A549 (cell line): Measurements from ENCODE around the gene CLPX. TPM values are rescaled to one million over a fixed set of nuclear protein-coding genes. Genes with fewer than 3 reads are reported as not detected.

Experiments used
- ATAC-seq, 2 experiments: fragments of 200-7000 bp in 1 of 2; fragments of >200 bp in 1 of 2; cut with Nextera tagmentation in 1 of 2; cut with Tn5 transposase in 1 of 2; 3 replicates each; pipeline versions ENCODE4 v1.8.0 to v1.9.1; 2018 to 2020; ENCODE audit warnings: mild to moderate bottlenecking in 1 of 2, moderate library complexity in 1 of 2
- CTCF ChIA-PET: fragments of 300-600 bp; sonication (Branson Sonifier 250); formaldehyde crosslinking; extraction: SDS; loops from one replicate; lab custom pipeline; 2021; ENCODE audit warnings: antibody characterized with exemption, inconsistent platforms; lab: Yijun Ruan, JAX
- POLR2A ChIA-PET: fragments of 350-600 bp; formaldehyde crosslinking; extraction: SDS; loops from one replicate; lab custom pipeline; 2021; ENCODE audit warnings: antibody characterized with exemption, inconsistent platforms; lab: Yijun Ruan, JAX
- DNase-seq, 2 experiments: peaks; one replicate each; pipeline versions ENCODE4 v3.0.0 to v3.0.0-alpha.2; 2011 to 2016; ENCODE audit warnings: low read depth in 1 of 2, low spot score in 1 of 2
- FAIRE-seq: peaks from 2 replicates; lab custom pipeline; 2011; peaks lifted over from hg19 to GRCh38; lab: Jason Lieb, UNC
- H3K27ac ChIP-seq, 2 experiments: fragments of >200 bp; sonication (Bioruptor Twin); formaldehyde crosslinking; 3 replicates each; pipeline ENCODE4 v1.5.1; 2016 to 2017
- H3K4me1 ChIP-seq: fragments of >200 bp; sonication (Bioruptor Twin); formaldehyde crosslinking; 3 replicates; pipeline ENCODE4 v1.6.1; 2016
- H3K4me2 ChIP-seq: fragments of >200 bp; sonication (Bioruptor Twin); formaldehyde crosslinking; 3 replicates; pipeline ENCODE4 v1.6.1; 2016
- H3K4me3 ChIP-seq: fragments of >200 bp; sonication (Bioruptor Twin); formaldehyde crosslinking; 3 replicates; pipeline ENCODE4 v1.5.1; 2016
- H3K9me3 ChIP-seq: fragments of >200 bp; sonication (Bioruptor Twin); formaldehyde crosslinking; 3 replicates; pipeline ENCODE4 v1.6.1; 2016
- BCL3 ChIP-seq: fragments of >200 bp; sonication (Bioruptor Twin); formaldehyde crosslinking; IDR thresholded peaks from 3 replicates; pipeline ENCODE4 v1.6.1; 2016
- BHLHE40 ChIP-seq: IDR thresholded peaks from 2 replicates; pipeline ENCODE4 v1.6.1; 2012; ENCODE audit warnings: low read depth, low read length, inconsistent platforms
- CEBPB ChIP-seq, 2 experiments: fragments of >200 bp in 1 of 2; sonication (Bioruptor Twin) in 1 of 2; formaldehyde crosslinking in 1 of 2; IDR thresholded peaks; 2 replicates each; pipeline ENCODE4 v1.6.1; 2012 to 2016
- CHD2 ChIP-seq: fragments of 150-350 bp; IDR thresholded peaks from 2 replicates; pipeline ENCODE4 v1.6.1; 2014; ENCODE audit warnings: low read length; ENCODE audit not compliant: partially characterized antibody
- CHD4 ChIP-seq: fragments of 200-600 bp; sonication (generic); IDR thresholded peaks from 2 replicates; pipeline ENCODE4 v1.6.1; 2016; ENCODE audit warnings: antibody characterized with exemption, mild to moderate bottlenecking, borderline replicate concordance
- E2F6 ChIP-seq: IDR thresholded peaks from 2 replicates; pipeline ENCODE4 v1.6.1; 2012; ENCODE audit warnings: low read depth, borderline replicate concordance
- EHF ChIP-seq: fragments of 250-450 bp; sonication (Bioruptor Pico); IDR thresholded peaks from 2 replicates; pipeline ENCODE4 v1.5.0; 2020; ENCODE audit warnings: mild to moderate bottlenecking
- FOSB ChIP-seq: fragments of 250-450 bp; sonication (Bioruptor Pico); IDR thresholded peaks from 2 replicates; pipeline ENCODE4 v1.5.0; 2020; ENCODE audit warnings: mild to moderate bottlenecking, moderate library complexity
- FOXS1 ChIP-seq: fragments of 250-450 bp; sonication (Bioruptor Pico); IDR thresholded peaks from 2 replicates; pipeline ENCODE4 v1.5.0; 2020; ENCODE audit warnings: mild to moderate bottlenecking, moderate library complexity
- GATA3 ChIP-seq: IDR thresholded peaks from 2 replicates; pipeline ENCODE4 v1.6.1; 2012; ENCODE audit warnings: borderline replicate concordance
- HDAC2 ChIP-seq: fragments of 200-600 bp; sonication (generic); IDR thresholded peaks from 2 replicates; pipeline ENCODE4 v1.6.1; 2016
- HES2 ChIP-seq: fragments of >200 bp; sonication (Bioruptor Twin); formaldehyde crosslinking; IDR thresholded peaks from 2 replicates; pipeline ENCODE4 v1.6.1; 2016
- HEYL ChIP-seq: fragments of 250-450 bp; sonication (Bioruptor Pico); IDR thresholded peaks from 2 replicates; pipeline ENCODE4 v1.8.0; 2021; ENCODE audit warnings: mild to moderate bottlenecking, moderate library complexity
- HMGXB4 ChIP-seq: fragments of 250-450 bp; sonication (Bioruptor Pico); IDR thresholded peaks from 2 replicates; pipeline ENCODE4 v1.5.0; 2021; ENCODE audit warnings: mild to moderate bottlenecking, moderate library complexity, borderline replicate concordance
- HOXB13 ChIP-seq: fragments of 250-450 bp; sonication (Bioruptor Pico); IDR thresholded peaks from 2 replicates; pipeline ENCODE4 v1.5.0; 2020; ENCODE audit warnings: low read depth, mild to moderate bottlenecking, moderate library complexity
- HOXB5 ChIP-seq: fragments of 250-450 bp; sonication (Bioruptor Pico); IDR thresholded peaks from 2 replicates; pipeline ENCODE4 v1.5.0; 2020; ENCODE audit warnings: mild to moderate bottlenecking, moderate library complexity
- KDM1A ChIP-seq: fragments of 200-600 bp; sonication (generic); IDR thresholded peaks from 2 replicates; pipeline ENCODE4 v1.6.1; 2016; ENCODE audit warnings: low read depth, mild to moderate bottlenecking
- MAX ChIP-seq: IDR thresholded peaks from 2 replicates; pipeline ENCODE4 v1.6.1; 2012
- MYC ChIP-seq: IDR thresholded peaks from 2 replicates; pipeline ENCODE4 v1.6.1; 2012; ENCODE audit warnings: mild to moderate bottlenecking, inconsistent platforms, low read length, improper control_type of control experiment, borderline replicate concordance
- NFE2L2 ChIP-seq: fragments of 150-350 bp; conservative IDR thresholded peaks from 2 replicates; pipeline ENCODE4 v1.6.1; 2014; ENCODE audit warnings: low read length
- POLR2A ChIP-seq: IDR thresholded peaks from 2 replicates; pipeline ENCODE4 v1.6.1; 2012; ENCODE audit warnings: mild to moderate bottlenecking, low read length
- POLR2AphosphoS2 ChIP-seq: conservative IDR thresholded peaks from 2 replicates; pipeline ENCODE4 v1.6.1; 2012; ENCODE audit warnings: low read length, improper control_type of control experiment, inconsistent platforms
- RAD21 ChIP-seq, 2 experiments: fragments of >200 bp in 1 of 2; sonication (Bioruptor Twin) in 1 of 2; formaldehyde crosslinking in 1 of 2; IDR thresholded peaks in 1 of 2; conservative IDR thresholded peaks in 1 of 2; 2 replicates in 1 of 2; 3 replicates in 1 of 2; pipeline ENCODE4 v1.6.1; 2012 to 2018; ENCODE audit warnings: inconsistent platforms in 1 of 2
- RARB ChIP-seq: fragments of 250-450 bp; sonication (Bioruptor Pico); IDR thresholded peaks from 2 replicates; pipeline ENCODE4 v1.8.0; 2021; ENCODE audit warnings: mild to moderate bottlenecking, moderate library complexity
- REST ChIP-seq: fragments of 200-600 bp; sonication (generic); IDR thresholded peaks from 2 replicates; pipeline ENCODE4 v1.6.1; 2016; ENCODE audit warnings: antibody characterized with exemption, mild to moderate bottlenecking, moderate library complexity
- RNF2 ChIP-seq: fragments of 200-600 bp; sonication (generic); IDR thresholded peaks from 2 replicates; pipeline ENCODE4 v1.6.1; 2016; ENCODE audit warnings: low read depth, mild to moderate bottlenecking, antibody characterized with exemption, moderate library complexity, borderline replicate concordance
- SMC3 ChIP-seq: fragments of >200 bp; sonication (Bioruptor Twin); formaldehyde crosslinking; IDR thresholded peaks from 3 replicates; pipeline ENCODE4 v1.6.1; 2018; ENCODE audit warnings: inconsistent platforms
- ZFP36 ChIP-seq: fragments of 450-650 bp; IDR thresholded peaks from 2 replicates; pipeline ENCODE4 v1.6.1; 2014; ENCODE audit warnings: borderline replicate concordance; ENCODE audit not compliant: partially characterized antibody
- ZSCAN20 ChIP-seq: fragments of 250-450 bp; sonication (Bioruptor Pico); IDR thresholded peaks from 2 replicates; pipeline ENCODE4 v1.8.0; 2022; ENCODE audit warnings: mild to moderate bottlenecking, moderate library complexity
- WGBS: methylation state at CpG from one replicate; pipeline ENCODE4 v1.1.6; 2017; ENCODE audit errors: missing lambda C conversion rate; 5-methylcytosine and 5-hydroxymethylcytosine counted together
- polyA plus RNA-seq, 4 experiments: library from polyadenylated mRNA; depleted of rRNA in 3 of 4; stranded (reverse); fragments of >200 nt; fragmentation: RNase III in 1 of 4; extraction: RNeasy Plus Mini Kit Qiagen cat#74134 plus additional on column Dnase treatment in 1 of 4; gene quantifications; 2 replicates in 3 of 4; 3 replicates in 1 of 4; pipeline ENCODE4 v1.2.3, GENCODE V29; 2011 to 2017

The CLPX gene
- polyA plus RNA-seq, 2 of the 4 experiments (the other 2 are of a cell fraction) = 55.4 to 113 TPM

- 2% methylated on average over 22 of the region's 93 CpGs for WGBS
- Histone ChIP-seq H3K9me3 (peaks cover 18% of the 10 kb centered on the region), H3K4me1 (peaks cover 11% of the 10 kb centered on the region), H3K4me2 (peak overlapping the region; percentile 90), H3K27ac (peak overlapping the region; percentile 78 to 86), H3K4me3 (peak overlapping the region; percentile 81)
- peak; percentile 76 to 80 for ATAC-seq
- ChIA-PET CTCF (interaction anchor here (1.3 kb wide), 1 partner anchor 16 kb away, joined by 3 read pairs; no protein-coding TSS in a partner anchor), POLR2A (interaction anchor here (0.7 to 1.3 kb wide), 2 partner anchors 52 to 384 kb away, joined by 5 to 7 read pairs; partner anchors contain the start of genes CLPX and DPP8)
- TF ChIP-seq CEBPB (IDR thresholded peaks at IDR 0.05) (no peak), KDM1A (no peak), HOXB5 (no peak), GATA3 (no peak), CHD4 (no peak), MYC (no peak), RNF2 (no peak), FOXS1 (0 out of 2 replicates have a peak, but pooled peaks have one; percentile 32), HMGXB4 (peak; percentile 39; the same call in 1 of the 2 replicates), ZFP36 (no peak), HOXB13 (CRISPR knock-in tag) (no peak), NFE2L2 (no peak), RAD21 (conservative IDR thresholded peaks at IDR 0.05 in 1 of 2, IDR thresholded peaks at IDR 0.05 in 1 of 2) (no peak), POLR2A (peak; percentile 29; the same call in 1 of the 2 replicates), POLR2AphosphoS2 (no peak), HEYL (CRISPR knock-in tag) (no peak), REST (0 out of 2 replicates have a peak, but pooled peaks have one; percentile 38), BHLHE40 (no peak), EHF (CRISPR knock-in tag) (no peak), BCL3 (no peak), RARB (no peak), MAX (peak; percentile 33; the same call in 1 of the 2 replicates), HES2 (no peak), E2F6 (peak; percentile 14; the same call in 1 of the 2 replicates), ZSCAN20 (CRISPR knock-in tag) (no peak), HDAC2 (no peak), SMC3 (no peak), CHD2 (peak; percentile 57), FOSB (CRISPR knock-in tag) (no peak)
- TF ChIP-seq, all 56 proteins: peak for 7
- FAIRE-seq (no peak), DNase-seq (peak; percentile 55 to 75)
Measured at GRCh38 chr15:65132878-65133547, 52.1 kb downstream of the CLPX start.
